Calu3 (cell line): ENCODE measurements around the gene TOM1L2. TPM values are rescaled to one million over a fixed set of nuclear protein-coding genes. Genes with fewer than 3 reads are reported as not detected.
"Not testable (repeated sequence)": the region's sequence is repeated elsewhere in the genome, so short reads cannot be mapped to it uniquely, and the experiment has no call there.

ENCODE experiments used
- BruUV-seq: library from RNA; stranded (reverse); fragments of 400-500 nt; replicated peaks from 2 replicates; lab custom pipeline; 2021; lab: Mats Ljungman, UMichigan
- CTCF ChIA-PET: fragments of 300-600 bp; sonication (Branson Sonifier 250); formaldehyde crosslinking; loops from one replicate; lab custom pipeline; 2022; ENCODE audit warnings: antibody characterized with exemption; lab: Charles Lee
- DNase-seq: peaks from one replicate; pipeline ENCODE4 v3.0.0; 2022
- H3K27ac Mint-ChIP-seq: one replicate; pipeline ENCODE4 v1.8.0; 2022; ENCODE audit warnings: mixed read lengths; ENCODE audit not compliant: unreplicated experiment
- H3K27me3 Mint-ChIP-seq: one replicate; pipeline ENCODE4 v1.8.0; 2022; ENCODE audit warnings: mixed read lengths; ENCODE audit not compliant: unreplicated experiment
- H3K36me3 Mint-ChIP-seq: one replicate; pipeline ENCODE4 v1.8.0; 2022; ENCODE audit warnings: mild to moderate bottlenecking, moderate library complexity, mixed read lengths; ENCODE audit not compliant: insufficient read depth, unreplicated experiment
- H3K4me1 Mint-ChIP-seq: one replicate; pipeline ENCODE4 v1.8.0; 2022; ENCODE audit warnings: mild to moderate bottlenecking, low read depth, mixed read lengths; ENCODE audit not compliant: unreplicated experiment
- H3K4me3 Mint-ChIP-seq: one replicate; pipeline ENCODE4 v1.8.0; 2022; ENCODE audit warnings: mild to moderate bottlenecking, low read depth, moderate library complexity, mixed read lengths; ENCODE audit not compliant: unreplicated experiment
- H3K9me3 Mint-ChIP-seq: one replicate; pipeline ENCODE4 v1.8.0; 2022; ENCODE audit warnings: low read depth, mixed read lengths; ENCODE audit not compliant: unreplicated experiment
- intact Hi-C: fragments of 100-400 bp; cut with micrococcal nuclease; formaldehyde crosslinking; loops from one replicate; pipeline ENCODE4 v1.10.0; 2022; ENCODE audit not compliant: unreplicated experiment
- total RNA-seq: library from RNA; stranded (reverse); gene quantifications from 2 replicates; pipeline ENCODE4 v1.2.3, GENCODE V29; 2022
- TF ChIP-seq, protein P1 (sequence below): fragments of 200-600 bp; IDR thresholded peaks from one replicate; pipeline ENCODE4 v1.8.0; 2022; ENCODE audit warnings: antibody characterized with exemption; ENCODE audit not compliant: unreplicated experiment

Gene TOM1L2
- total RNA-seq, 1 experiment from 2014 or later, result 20.1 TPM

DNA sequence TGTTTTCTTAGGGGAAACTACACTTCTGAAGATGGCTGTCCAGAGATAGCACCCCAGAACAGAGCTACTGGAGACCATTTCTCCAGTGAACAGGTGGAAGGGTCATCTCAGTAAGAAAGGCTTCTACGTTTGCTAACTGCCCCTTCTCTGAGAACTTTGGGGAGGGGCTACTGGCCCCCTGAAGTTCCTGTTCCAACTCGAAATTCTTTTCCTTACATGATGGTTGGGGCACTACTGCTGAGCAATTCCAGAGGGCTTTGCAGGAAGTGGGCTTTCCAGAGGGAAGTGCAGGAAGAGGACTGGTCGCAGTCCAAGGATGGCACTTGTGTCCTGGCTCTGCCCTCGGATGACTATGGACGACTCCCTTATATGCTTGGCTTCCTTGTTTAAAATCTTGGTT, 31.2 kb downstream of the TOM1L2 start:
- Mint-ChIP-seq H3K4me3 (no peak overlapping the region), H3K9me3 (no peaks in the 10 kb centered on the region), H3K27ac (no peak overlapping the region), H3K4me1 (peaks cover 33% of the 10 kb centered on the region), H3K36me3 (no peaks in the 10 kb centered on the region), H3K27me3 (no peaks in the 10 kb centered on the region)
- CTCF ChIA-PET, result no interaction called here
- BruUV-seq, result no TSS peak
- intact Hi-C loops, result no loop called here
- TF ChIP-seq, protein P1, sequence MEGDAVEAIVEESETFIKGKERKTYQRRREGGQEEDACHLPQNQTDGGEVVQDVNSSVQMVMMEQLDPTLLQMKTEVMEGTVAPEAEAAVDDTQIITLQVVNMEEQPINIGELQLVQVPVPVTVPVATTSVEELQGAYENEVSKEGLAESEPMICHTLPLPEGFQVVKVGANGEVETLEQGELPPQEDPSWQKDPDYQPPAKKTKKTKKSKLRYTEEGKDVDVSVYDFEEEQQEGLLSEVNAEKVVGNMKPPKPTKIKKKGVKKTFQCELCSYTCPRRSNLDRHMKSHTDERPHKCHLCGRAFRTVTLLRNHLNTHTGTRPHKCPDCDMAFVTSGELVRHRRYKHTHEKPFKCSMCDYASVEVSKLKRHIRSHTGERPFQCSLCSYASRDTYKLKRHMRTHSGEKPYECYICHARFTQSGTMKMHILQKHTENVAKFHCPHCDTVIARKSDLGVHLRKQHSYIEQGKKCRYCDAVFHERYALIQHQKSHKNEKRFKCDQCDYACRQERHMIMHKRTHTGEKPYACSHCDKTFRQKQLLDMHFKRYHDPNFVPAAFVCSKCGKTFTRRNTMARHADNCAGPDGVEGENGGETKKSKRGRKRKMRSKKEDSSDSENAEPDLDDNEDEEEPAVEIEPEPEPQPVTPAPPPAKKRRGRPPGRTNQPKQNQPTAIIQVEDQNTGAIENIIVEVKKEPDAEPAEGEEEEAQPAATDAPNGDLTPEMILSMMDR, result no peak
- DNase-seq, result no peak

DNA sequence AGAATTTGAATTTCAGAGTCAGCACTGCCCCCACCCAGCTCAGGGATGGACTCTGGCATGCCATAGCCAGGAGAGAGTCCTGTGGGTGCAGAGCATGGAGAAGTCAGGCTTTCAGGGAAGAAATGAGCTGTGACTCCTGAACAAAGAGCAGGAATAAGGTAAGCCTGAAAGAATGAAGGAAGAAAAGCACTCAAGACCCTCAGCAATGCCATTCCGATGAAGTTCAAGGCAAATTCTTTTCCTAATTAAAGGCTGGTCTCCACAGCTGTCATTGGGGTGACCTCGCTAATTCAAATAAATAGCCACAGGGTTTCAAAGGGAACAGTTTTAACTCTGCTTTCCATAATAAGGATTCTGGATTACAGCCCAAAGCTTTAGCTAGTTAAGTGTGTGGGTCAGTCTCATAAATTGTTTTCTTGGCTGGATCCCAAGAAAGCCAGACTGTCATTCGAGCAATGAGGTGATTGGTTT, 31.7 kb downstream of the TOM1L2 start:
- CTCF ChIA-PET, result interaction anchor here (0.6 kb wide), 1 partner anchor 15 kb away, joined by 3 read pairs; no protein-coding TSS in a partner anchor
- H3K4me3 Mint-ChIP-seq, result no peak overlapping the region
- BruUV-seq, result no TSS peak
- H3K27me3 Mint-ChIP-seq, result no peaks in the 10 kb centered on the region
- no peak for DNase-seq
- peaks cover 38% of the 10 kb centered on the region for H3K4me1 Mint-ChIP-seq
- no peak overlapping the region for H3K27ac Mint-ChIP-seq
- TF ChIP-seq, protein P1, result no peak
- H3K9me3 Mint-ChIP-seq, result no peaks in the 10 kb centered on the region
- intact Hi-C loops, result no loop called here
- H3K36me3 Mint-ChIP-seq, result no peaks in the 10 kb centered on the region

DNA sequence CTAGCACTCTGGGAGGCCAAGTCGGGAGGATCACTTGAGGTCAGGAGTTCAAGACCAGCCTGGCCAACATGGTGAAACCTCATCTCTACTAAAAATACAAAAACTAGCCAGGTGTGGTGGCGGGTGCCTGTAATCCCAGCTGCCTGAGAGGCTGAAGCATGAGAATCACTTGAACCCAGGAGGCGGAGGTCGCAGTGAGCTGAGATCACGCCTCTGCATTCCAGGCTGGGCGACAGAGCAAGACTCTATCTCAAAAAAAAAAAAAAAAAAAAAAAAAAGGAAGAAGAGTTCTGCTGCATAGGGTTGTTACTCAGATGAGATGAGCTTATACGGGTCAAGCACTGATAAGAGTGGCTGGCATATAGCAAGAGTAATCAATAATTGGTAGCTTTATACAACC, 32.3 kb downstream of the TOM1L2 start:
- H3K4me1 Mint-ChIP-seq, result peaks cover 40% of the 10 kb centered on the region
- H3K4me3 Mint-ChIP-seq, DNase-seq, BruUV-seq, H3K36me3 Mint-ChIP-seq, H3K27me3 Mint-ChIP-seq, intact Hi-C loops, H3K27ac Mint-ChIP-seq, H3K9me3 Mint-ChIP-seq: not testable (repeated sequence)
- CTCF ChIA-PET, result interaction anchor here (0.6 kb wide), 1 partner anchor 14 kb away, joined by 3 read pairs; no protein-coding TSS in a partner anchor

DNA sequence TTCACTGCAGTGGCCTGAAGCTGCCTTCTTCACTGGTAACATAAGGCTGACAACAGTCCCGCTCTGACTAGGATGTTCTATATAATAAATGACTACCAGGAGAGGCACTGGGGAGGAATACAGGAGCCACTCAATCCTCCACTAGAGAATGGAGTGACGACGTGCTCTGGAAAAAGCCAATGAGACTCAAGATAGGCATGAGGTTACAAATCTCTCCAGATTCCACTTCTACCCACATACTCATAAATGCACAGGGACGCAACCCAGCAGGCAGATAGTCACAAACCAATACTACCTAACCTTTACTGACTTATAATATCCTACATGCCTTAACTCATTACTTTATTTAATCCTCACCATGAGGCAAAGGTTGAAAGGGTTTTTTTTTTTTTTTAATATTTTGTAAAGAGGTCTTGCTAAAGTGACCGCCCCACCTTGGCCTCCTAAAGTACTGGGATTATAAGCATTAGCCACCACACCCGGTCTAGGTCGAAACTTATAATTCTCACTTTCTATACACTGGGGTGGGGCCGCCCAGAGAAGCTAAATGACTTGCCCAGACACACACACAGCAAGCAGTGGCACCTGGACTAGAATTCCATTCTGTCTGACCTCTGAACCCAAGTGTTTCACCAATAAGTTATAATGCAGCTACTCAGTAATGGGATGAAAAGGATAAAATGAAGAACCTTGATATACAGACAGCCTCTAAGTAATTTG, 33.7 kb downstream of the TOM1L2 start:
- Mint-ChIP-seq H3K4me1 (peaks cover 33% of the 10 kb centered on the region), H3K4me3 (no peak overlapping the region)
- intact Hi-C loops, result no loop called here

More for the DNA sequence above, 33.7 kb downstream of the TOM1L2 start:
- CTCF ChIA-PET, result no interaction called here
- no peaks in the 10 kb centered on the region for H3K27me3 Mint-ChIP-seq
- TF ChIP-seq, protein P1, result no peak
- no peaks in the 10 kb centered on the region for H3K9me3 Mint-ChIP-seq
- no peaks in the 10 kb centered on the region for H3K36me3 Mint-ChIP-seq
- BruUV-seq, result no TSS peak
- H3K27ac Mint-ChIP-seq, result no peak overlapping the region
- DNase-seq, result no peak
